ENCODE measurements around the gene C10orf53. TPM values are rescaled to one million over a fixed set of nuclear protein-coding genes. Genes with fewer than 3 reads are reported as not detected.

C10orf53 gene
- total and polyA plus RNA-seq, 2 of the 8 experiments (the other 6 are each of a cell fraction or from before 2014, with no cell fraction given), result not detected

DNA sequence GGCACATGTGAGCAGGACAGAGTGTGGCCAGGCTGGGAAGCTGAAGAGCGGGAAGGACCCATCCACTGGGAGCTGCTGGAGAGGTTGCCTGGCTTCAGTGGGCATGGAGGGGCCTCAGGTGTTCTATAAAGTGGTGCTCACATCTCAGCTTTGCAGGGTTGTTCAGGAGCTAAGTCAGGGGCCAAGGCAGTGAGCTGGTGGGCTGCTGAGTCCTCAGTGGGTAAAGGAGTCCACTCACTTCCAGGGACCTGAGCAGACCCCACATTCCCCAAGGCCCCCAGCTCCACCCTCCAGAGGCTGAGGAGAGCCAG is 28.8 kb upstream of the C10orf53 start:
- H4K91ac ChIP-seq (replicated peaks; ENCODE audit: insufficient read length, low read length), result no peak overlapping the region
- H3K79me2 ChIP-seq (ENCODE audit: control insufficient read depth in 1 of 2, insufficient read depth in 2 of 2, low read length in 2 of 2), result no peaks in the 10 kb centered on the region
- H3K36me3 ChIP-seq (ENCODE audit: control insufficient read depth in 2 of 4, insufficient read depth in 4 of 4, low read length in 3 of 4), result no peaks in the 10 kb centered on the region
- H4K8ac ChIP-seq (ENCODE audit: extremely low read depth, insufficient read depth, low read length), result peak overlapping the region; percentile 45; the same call in 1 of the 2 replicates
- no peak overlapping the region for H3K4me2 ChIP-seq (ENCODE audit: insufficient read depth in 1 of 2, low read depth in 2 of 2, low read length in 2 of 2)
- no peak overlapping the region for H2AFZ ChIP-seq (ENCODE audit: low read length)
- no peak overlapping the region for H2AK5ac ChIP-seq (ENCODE audit: low read depth, low read length)
- no peak overlapping the region for H3K27ac ChIP-seq (ENCODE audit: low read depth, low read length)
- no peak overlapping the region for H3K14ac ChIP-seq (ENCODE audit: insufficient read length)
- no peak overlapping the region for H3K18ac ChIP-seq (ENCODE audit: extremely low read depth, low read length)
- H3K4ac ChIP-seq (replicated peaks; ENCODE audit: insufficient read length, low read depth, low read length), result no peak overlapping the region
- H3K23ac ChIP-seq (ENCODE audit: insufficient read length), result no peak overlapping the region
- no peak overlapping the region for H2BK120ac ChIP-seq (replicated peaks; ENCODE audit: low read depth, low read length)
- no peak overlapping the region for H2BK20ac ChIP-seq (ENCODE audit: low read length)
- no peaks in the 10 kb centered on the region for H4K20me1 ChIP-seq (replicated peaks in 1 of 2; ENCODE audit: control insufficient read depth in 1 of 2, insufficient read depth in 2 of 2, low read length in 2 of 2)
- no peak overlapping the region for H2BK5ac ChIP-seq (ENCODE audit: low read depth, low read length)
- H3K27me3 ChIP-seq (replicated peaks in 1 of 4; ENCODE audit: control insufficient read depth in 3 of 4, extremely low read depth in 1 of 4, insufficient read depth in 3 of 4, low read length in 3 of 4), result peaks cover 0 to 2% (median 0%) of the 10 kb centered on the region in 4 experiments; a peak in 2 of 7 replicates
- POLR2A ChIA-PET (ENCODE audit: partially characterized antibody), result no interaction called here
- H3K56ac ChIP-seq (replicated peaks; ENCODE audit: insufficient read length, low read depth, low read length), result no peak overlapping the region
- FAIRE-seq (no peak), DNase-seq (ENCODE audit: low read depth in 1 of 2, low spot score in 2 of 2) (no peak)
- no peak overlapping the region for H4K5ac ChIP-seq (ENCODE audit: insufficient read length, low read depth, low read length)
- no peak overlapping the region for H2BK12ac ChIP-seq (ENCODE audit: low read depth, low read length)
- H3K79me1 ChIP-seq (ENCODE audit: low read depth, low read length), result no peaks in the 10 kb centered on the region
- H3K4me1 ChIP-seq (replicated peaks in 1 of 4; ENCODE audit: control insufficient read depth in 3 of 4, insufficient read depth in 4 of 4, low read length in 3 of 4), result peaks cover 0 to 4% (median 1%) of the 10 kb centered on the region in 4 experiments; a peak in 3 of 7 replicates
- H3K4me3 ChIP-seq (ENCODE audit: extremely low read depth in 1 of 4, insufficient read depth in 2 of 4, low read depth in 3 of 4, low read length in 4 of 4), result no peak overlapping the region
- WGBS, 2 experiments (ENCODE audit: extremely low coverage in 1 of 2, insufficient coverage in 1 of 2, insufficient read length in 1 of 2, insufficient replicate concordance in 2 of 2, low coverage in 1 of 2, low lambda C conversion rate in 2 of 2, missing lambda C conversion rate in 1 of 2), result 90% methylated on average over 1 of the region's 1 CpG; no CpG with 5 or more reads in 1 of the 2 experiments
- H3K9me3 ChIP-seq (ENCODE audit: insufficient read depth in 2 of 2, low read depth in 1 of 2, low read length in 1 of 2), result no peaks in the 10 kb centered on the region
- CTCF ChIA-PET (ENCODE audit: partially characterized antibody), result interaction anchor here (0.9 to 2.3 kb wide), 3 partner anchors 16 to 59 kb away, joined by 3 to 7 read pairs (median 3); no protein-coding TSS in a partner anchor
- no peak overlapping the region for H2BK15ac ChIP-seq (ENCODE audit: low read length)
- H3K23me2 ChIP-seq (ENCODE audit: low read depth, low read length), result no peaks in the 10 kb centered on the region
- H3K9ac ChIP-seq (replicated peaks in 1 of 4; ENCODE audit: extremely low read depth in 1 of 4, low read depth in 3 of 4, low read length in 3 of 4), result no peak overlapping the region
- no peak for TF ChIP-seq ASH2L (IDR thresholded peaks at IDR 0.05; ENCODE audit: low read length)
- TF ChIP-seq RFX5 (IDR thresholded peaks at IDR 0.05; ENCODE audit: borderline replicate concordance, low read depth, low read length), result no peak
- no peak for TF ChIP-seq CBX5 (IDR thresholded peaks at IDR 0.05; ENCODE audit: low read depth, low read length)
- TF ChIP-seq, protein P1, sequence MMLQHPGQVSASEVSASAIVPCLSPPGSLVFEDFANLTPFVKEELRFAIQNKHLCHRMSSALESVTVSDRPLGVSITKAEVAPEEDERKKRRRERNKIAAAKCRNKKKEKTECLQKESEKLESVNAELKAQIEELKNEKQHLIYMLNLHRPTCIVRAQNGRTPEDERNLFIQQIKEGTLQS (IDR thresholded peaks at IDR 0.05; ENCODE audit: insufficient read depth, low read depth, low read length), result no peak
- TF ChIP-seq SP4 (IDR thresholded peaks at IDR 0.05; ENCODE audit: low read length), result no peak
- no peak for TF ChIP-seq BRCA1 (IDR thresholded peaks at IDR 0.05; ENCODE audit: low read depth, low read length)
- no peak for TF ChIP-seq RXRA (IDR thresholded peaks at IDR 0.05; ENCODE audit: insufficient read depth, low read depth, low read length)
- no peak for TF ChIP-seq TBP (IDR thresholded peaks at IDR 0.05; ENCODE audit: low read depth, low read length)
- TF ChIP-seq SUZ12 (IDR thresholded peaks at IDR 0.05; ENCODE audit: low read length), result no peak
- TF ChIP-seq JUN (IDR thresholded peaks at IDR 0.05; ENCODE audit: low read depth, low read length), result no peak
- TF ChIP-seq TAF7 (optimal IDR thresholded peaks at IDR 0.05; ENCODE audit: borderline replicate concordance, low read depth, low read length), result no peak
- TF ChIP-seq JUND (IDR thresholded peaks at IDR 0.05; ENCODE audit: low read length), result no peak
- TF ChIP-seq CBX8 (IDR thresholded peaks at IDR 0.05; ENCODE audit: borderline replicate concordance, low read depth, low read length), result no peak
- no peak for TF ChIP-seq SIX5 (IDR thresholded peaks at IDR 0.05; ENCODE audit: low read depth, low read length)
